H1 (cell line): ENCODE measurements around the gene TENT4B. TPM values are rescaled to one million over a fixed set of nuclear protein-coding genes. Genes with fewer than 3 reads are reported as not detected.

Experiments
- CTCF ChIA-PET: fragments of 300-600 bp; sonication (Branson Sonifier 250); formaldehyde crosslinking; loops from one replicate; lab custom pipeline; 2021; ENCODE audit not compliant: partially characterized antibody; lab: Charles Lee
- POLR2A ChIA-PET: fragments of 300-600 bp; sonication (Branson Sonifier 250); formaldehyde crosslinking; loops from one replicate; lab custom pipeline; 2021; ENCODE audit warnings: inconsistent platforms; ENCODE audit not compliant: partially characterized antibody; lab: Charles Lee
- DNase-seq, 2 experiments: peaks; one replicate each; pipeline versions ENCODE4 v3.0.0 to v3.0.0-alpha.2; 2010 to 2022; ENCODE audit warnings: low spot score in 2 of 2, low read depth in 1 of 2, mixed read lengths in 1 of 2
- FAIRE-seq: peaks from 2 replicates; lab custom pipeline; 2011; peaks lifted over from hg19 to GRCh38; lab: Jason Lieb, UNC
- H2AFZ ChIP-seq: 2 replicates; pipeline ENCODE4 v1.8.1; 2012; ENCODE audit warnings: low read length, inconsistent platforms
- H2AK5ac ChIP-seq: 2 replicates; pipeline ENCODE4 v1.6.1; 2013; ENCODE audit warnings: low read depth, low read length
- H2BK120ac ChIP-seq: replicated peaks from 2 replicates; pipeline ENCODE3; 2013; ENCODE audit warnings: low read depth, low read length, inconsistent platforms
- H2BK12ac ChIP-seq: 2 replicates; pipeline ENCODE4 v1.6.1; 2013; ENCODE audit warnings: low read depth, low read length
- H2BK15ac ChIP-seq: 2 replicates; pipeline ENCODE4 v1.6.1; 2013; ENCODE audit warnings: low read length
- H2BK20ac ChIP-seq: 2 replicates; pipeline ENCODE4 v1.6.1; 2013; ENCODE audit warnings: low read length
- H2BK5ac ChIP-seq: 2 replicates; pipeline ENCODE4 v1.6.1; 2013; ENCODE audit warnings: low read depth, low read length
- H3K14ac ChIP-seq: 2 replicates; pipeline ENCODE4 v1.6.1; 2013; ENCODE audit warnings: inconsistent platforms; ENCODE audit not compliant: insufficient read length
- H3K18ac ChIP-seq: 2 replicates; pipeline ENCODE4 v1.6.1; 2013; ENCODE audit warnings: low read length; ENCODE audit errors: extremely low read depth
- H3K23ac ChIP-seq: 2 replicates; pipeline ENCODE4 v1.6.1; 2013; ENCODE audit warnings: inconsistent platforms; ENCODE audit not compliant: insufficient read length
- H3K23me2 ChIP-seq: 2 replicates; pipeline ENCODE4 v1.6.1; 2013; ENCODE audit warnings: low read depth, low read length
- H3K27ac ChIP-seq: 2 replicates; pipeline ENCODE4 v1.6.1; 2011; ENCODE audit warnings: low read depth, low read length, inconsistent platforms
- H3K27me3 ChIP-seq, 4 experiments: replicated peaks in 1 of 4; 1 replicate in 1 of 4; 2 replicates in 3 of 4; pipeline versions ENCODE4 v1.6.1 to v1.8.1; 2011 to 2013; ENCODE audit warnings: low read length in 3 of 4, mild to moderate bottlenecking in 3 of 4, inconsistent platforms in 2 of 4, mixed read lengths in 2 of 4, moderate library complexity in 1 of 4; ENCODE audit not compliant: control insufficient read depth in 3 of 4, insufficient read depth in 3 of 4; ENCODE audit errors: extremely low read depth in 1 of 4
- H3K36me3 ChIP-seq, 4 experiments: 2 replicates each; pipeline versions ENCODE4 v1.6.1 to v1.8.1; 2011 to 2013; ENCODE audit warnings: mild to moderate bottlenecking in 4 of 4, low read length in 3 of 4, moderate library complexity in 2 of 4, control low read depth in 1 of 4, inconsistent platforms in 1 of 4; ENCODE audit not compliant: insufficient read depth in 4 of 4, control insufficient read depth in 2 of 4
- H3K4ac ChIP-seq: replicated peaks from 2 replicates; pipeline ENCODE3; 2013; ENCODE audit warnings: low read length, low read depth, mixed read lengths, inconsistent platforms; ENCODE audit not compliant: insufficient read length
- H3K4me1 ChIP-seq, 4 experiments: replicated peaks in 1 of 4; 1 replicate in 1 of 4; 2 replicates in 3 of 4; pipeline versions ENCODE4 v1.6.1 to v1.8.1; 2011 to 2013; ENCODE audit warnings: low read length in 3 of 4, inconsistent platforms in 2 of 4, mixed read lengths in 1 of 4; ENCODE audit not compliant: insufficient read depth in 4 of 4, control insufficient read depth in 3 of 4
- H3K4me2 ChIP-seq, 2 experiments: 2 replicates each; pipeline versions ENCODE4 v1.6.1 to v1.8.1; 2011 to 2013; ENCODE audit warnings: low read depth in 2 of 2, low read length in 2 of 2, control low read depth in 1 of 2, inconsistent platforms in 1 of 2, mild to moderate bottlenecking in 1 of 2; ENCODE audit not compliant: insufficient read depth in 1 of 2
- H3K4me3 ChIP-seq, 4 experiments: fragments of 200-600, 300-600 bp in 1 of 4; sonication (generic), shearing (Covaris generic), sonication (Bioruptor Twin) in 1 of 4; 2 replicates each; pipeline versions ENCODE4 v1.5.1 to v1.8.1; 2011 to 2016; ENCODE audit warnings: low read length in 4 of 4, low read depth in 3 of 4, control low read depth in 2 of 4, inconsistent platforms in 2 of 4, mild to moderate bottlenecking in 2 of 4, mixed read lengths in 1 of 4, moderate library complexity in 1 of 4; ENCODE audit not compliant: insufficient read depth in 2 of 4; ENCODE audit errors: extremely low read depth in 1 of 4
- H3K56ac ChIP-seq: replicated peaks from 2 replicates; pipeline ENCODE3; 2013; ENCODE audit warnings: low read depth, mild to moderate bottlenecking, mixed read lengths, low read length, inconsistent platforms; ENCODE audit not compliant: insufficient read length
- H3K79me1 ChIP-seq: 2 replicates; pipeline ENCODE4 v1.6.1; 2013; ENCODE audit warnings: low read depth, low read length, control low read depth
- H3K79me2 ChIP-seq, 2 experiments: 2 replicates each; pipeline versions ENCODE4 v1.6.1 to v1.8.1; 2012 to 2013; ENCODE audit warnings: low read length in 2 of 2, mild to moderate bottlenecking in 2 of 2, inconsistent platforms in 1 of 2; ENCODE audit not compliant: insufficient read depth in 2 of 2, control insufficient read depth in 1 of 2
- H3K9ac ChIP-seq, 4 experiments: replicated peaks in 1 of 4; 1 replicate in 1 of 4; 2 replicates in 3 of 4; pipeline versions ENCODE4 v1.6.1 to v1.8.1; 2011 to 2013; ENCODE audit warnings: low read depth in 3 of 4, low read length in 3 of 4, control low read depth in 2 of 4, mild to moderate bottlenecking in 2 of 4, moderate library complexity in 2 of 4, inconsistent platforms in 1 of 4; ENCODE audit errors: extremely low read depth in 1 of 4
- H3K9me3 ChIP-seq, 2 experiments: 2 replicates each; pipeline versions ENCODE4 v1.6.1 to v1.8.1; 2012 to 2013; ENCODE audit warnings: mild to moderate bottlenecking in 2 of 2, moderate library complexity in 2 of 2, control low read depth in 1 of 2, inconsistent platforms in 1 of 2, low read depth in 1 of 2, low read length in 1 of 2, mixed read lengths in 1 of 2; ENCODE audit not compliant: insufficient read depth in 2 of 2
- H4K20me1 ChIP-seq, 2 experiments: replicated peaks in 1 of 2; 2 replicates each; pipeline versions ENCODE3 to v1.8.1; 2011 to 2013; ENCODE audit warnings: inconsistent platforms in 2 of 2, low read length in 2 of 2, mild to moderate bottlenecking in 1 of 2; ENCODE audit not compliant: insufficient read depth in 2 of 2, control insufficient read depth in 1 of 2
- H4K5ac ChIP-seq: 2 replicates; pipeline ENCODE4 v1.6.1; 2013; ENCODE audit warnings: low read length, low read depth, mixed read lengths, inconsistent platforms; ENCODE audit not compliant: insufficient read length
- H4K8ac ChIP-seq: 2 replicates; pipeline ENCODE4 v1.8.0; 2013; ENCODE audit warnings: mild to moderate bottlenecking, moderate library complexity, low read length, inconsistent platforms; ENCODE audit not compliant: insufficient read depth; ENCODE audit errors: extremely low read depth
- H4K91ac ChIP-seq: replicated peaks from 2 replicates; pipeline ENCODE3; 2013; ENCODE audit warnings: low read length, mixed read lengths, inconsistent platforms; ENCODE audit not compliant: insufficient read length
- HDAC6 ChIP-seq: IDR thresholded peaks from one replicate; pipeline ENCODE4 v1.7.1; 2012; ENCODE audit warnings: low read depth, mild to moderate bottlenecking, inconsistent platforms, low read length, moderate library complexity
- RAD21 ChIP-seq, 2 experiments: IDR thresholded peaks in 1 of 2; conservative IDR thresholded peaks in 1 of 2; 2 replicates each; pipeline ENCODE4 v1.6.1; 2011; ENCODE audit warnings: low read depth in 2 of 2, low read length in 2 of 2, improper control_type of control experiment in 1 of 2, inconsistent platforms in 1 of 2, mild to moderate bottlenecking in 1 of 2, moderate library complexity in 1 of 2
- WGBS, 2 experiments: shearing (Covaris generic) in 1 of 2; methylation state at CpG; one replicate each; pipeline versions ENCODE4 v1.1.6 to v1.1.7; 2013 to 2015; ENCODE audit warnings: low lambda C conversion rate in 2 of 2, mixed read lengths in 2 of 2, inconsistent platforms in 1 of 2, low coverage in 1 of 2, missing lambda C conversion rate in 1 of 2; ENCODE audit not compliant: insufficient replicate concordance in 2 of 2, insufficient coverage in 1 of 2, insufficient read length in 1 of 2; ENCODE audit errors: extremely low coverage in 1 of 2, missing lambda C conversion rate in 1 of 2; 5-methylcytosine and 5-hydroxymethylcytosine counted together
- polyA plus RNA-seq, 7 experiments: library from polyadenylated mRNA; depleted of rRNA in 3 of 7; stranded (reverse) in 5 of 7; unstranded in 2 of 7; fragments of >200 nt in 5 of 7; fragments of 200-250 nt in 2 of 7; gene quantifications; 1 replicate in 5 of 7; 2 replicates in 1 of 7; 4 replicates in 1 of 7; pipeline versions ENCODE4 v1.2.1 to v1.2.3, GENCODE V29; 2011 to 2013; ENCODE audit warnings: missing spikeins in 2 of 7, mixed read lengths in 2 of 7
- total RNA-seq: library from RNA; stranded (reverse); fragmentation: NEBNext Ultra II Directional; extraction: Animal tissue kit (Norgen Biotek cat#: 25700); gene quantifications from 2 replicates; pipeline ENCODE4 v1.2.1, GENCODE V29; 2021
- TF ChIP-seq, protein P1 (sequence below), 3 experiments: IDR thresholded peaks; 1 replicate in 2 of 3; 2 replicates in 1 of 3; pipeline versions ENCODE4 v1.5.1 to v1.6.1; 2011; ENCODE audit warnings: low read length in 3 of 3, mild to moderate bottlenecking in 3 of 3, inconsistent platforms in 2 of 3, low read depth in 1 of 3, moderate library complexity in 1 of 3; ENCODE audit not compliant: insufficient read depth in 1 of 3; ENCODE audit errors: control extremely low read depth in 1 of 3
- TF ChIP-seq, protein P2 (sequence below): IDR thresholded peaks from 2 replicates; pipeline ENCODE4 v1.6.1; 2012; ENCODE audit warnings: inconsistent platforms

Gene TENT4B
- total and polyA plus RNA-seq, 2 of the 8 experiments (the other 6 are each of a cell fraction or from before 2014, with no cell fraction given) = 4.2 to 15.7 TPM

GRCh38 chr16:50247906-50248608, 95.0 kb downstream of the TENT4B start:
- H3K36me3 ChIP-seq = no peaks in the 10 kb centered on the region
- no peaks in the 10 kb centered on the region for H3K79me2 ChIP-seq
- H3K4me1 ChIP-seq = peaks cover 0 to 22% (median 6%) of the 10 kb centered on the region in 4 experiments; a peak in 5 of 7 replicates
- H2AK5ac ChIP-seq = no peak overlapping the region
- H2BK5ac ChIP-seq = no peak overlapping the region
- no peak overlapping the region for H3K23ac ChIP-seq
- H4K5ac ChIP-seq = no peak overlapping the region
- H3K4me3 ChIP-seq = no peak overlapping the region
- ChIA-PET POLR2A (interaction anchor here (1.5 kb wide), 1 partner anchor 66 kb away, joined by 4 read pairs; no protein-coding TSS in a partner anchor), CTCF (interaction anchor here (0.6 to 2.4 kb wide), 5 partner anchors 27 to 558 kb away, joined by 3 to 7 read pairs (median 3); no protein-coding TSS in a partner anchor)
- DNase-seq = no peak
- TF ChIP-seq RAD21 (IDR thresholded peaks at IDR 0.05 in 1 of 2, conservative IDR thresholded peaks at IDR 0.05 in 1 of 2; ENCODE audit: low read depth in 2 of 2, low read length in 2 of 2) (peak in 1 of 2 experiments; percentile 15; a peak in 1 of 4 replicates), HDAC6 (no peak)
- TF ChIP-seq, protein P1, sequence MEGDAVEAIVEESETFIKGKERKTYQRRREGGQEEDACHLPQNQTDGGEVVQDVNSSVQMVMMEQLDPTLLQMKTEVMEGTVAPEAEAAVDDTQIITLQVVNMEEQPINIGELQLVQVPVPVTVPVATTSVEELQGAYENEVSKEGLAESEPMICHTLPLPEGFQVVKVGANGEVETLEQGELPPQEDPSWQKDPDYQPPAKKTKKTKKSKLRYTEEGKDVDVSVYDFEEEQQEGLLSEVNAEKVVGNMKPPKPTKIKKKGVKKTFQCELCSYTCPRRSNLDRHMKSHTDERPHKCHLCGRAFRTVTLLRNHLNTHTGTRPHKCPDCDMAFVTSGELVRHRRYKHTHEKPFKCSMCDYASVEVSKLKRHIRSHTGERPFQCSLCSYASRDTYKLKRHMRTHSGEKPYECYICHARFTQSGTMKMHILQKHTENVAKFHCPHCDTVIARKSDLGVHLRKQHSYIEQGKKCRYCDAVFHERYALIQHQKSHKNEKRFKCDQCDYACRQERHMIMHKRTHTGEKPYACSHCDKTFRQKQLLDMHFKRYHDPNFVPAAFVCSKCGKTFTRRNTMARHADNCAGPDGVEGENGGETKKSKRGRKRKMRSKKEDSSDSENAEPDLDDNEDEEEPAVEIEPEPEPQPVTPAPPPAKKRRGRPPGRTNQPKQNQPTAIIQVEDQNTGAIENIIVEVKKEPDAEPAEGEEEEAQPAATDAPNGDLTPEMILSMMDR (IDR thresholded peaks at IDR 0.05; ENCODE audit: control extremely low read depth in 1 of 3, insufficient read depth in 1 of 3, low read depth in 1 of 3, low read length in 3 of 3) = peak in 2 of 3 experiments; percentile 26 to 37; a peak in 2 of 4 replicates
- TF ChIP-seq, protein P2, sequence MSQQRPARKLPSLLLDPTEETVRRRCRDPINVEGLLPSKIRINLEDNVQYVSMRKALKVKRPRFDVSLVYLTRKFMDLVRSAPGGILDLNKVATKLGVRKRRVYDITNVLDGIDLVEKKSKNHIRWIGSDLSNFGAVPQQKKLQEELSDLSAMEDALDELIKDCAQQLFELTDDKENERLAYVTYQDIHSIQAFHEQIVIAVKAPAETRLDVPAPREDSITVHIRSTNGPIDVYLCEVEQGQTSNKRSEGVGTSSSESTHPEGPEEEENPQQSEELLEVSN = no peak
- no peak overlapping the region for H4K91ac ChIP-seq
- FAIRE-seq = no peak
- no peaks in the 10 kb centered on the region for H3K79me1 ChIP-seq
- no peak overlapping the region for H4K8ac ChIP-seq
- no peak overlapping the region for H3K27ac ChIP-seq
- H4K20me1 ChIP-seq = no peaks in the 10 kb centered on the region
- H2BK15ac ChIP-seq = no peak overlapping the region
- no peak overlapping the region for H3K4ac ChIP-seq
- H2AFZ ChIP-seq = no peak overlapping the region
- H3K23me2 ChIP-seq = peaks cover 5% of the 10 kb centered on the region; the same call in 1 of the 2 replicates
- no peaks in the 10 kb centered on the region for H3K9me3 ChIP-seq
- no peak overlapping the region for H2BK12ac ChIP-seq
- no peak overlapping the region for H3K18ac ChIP-seq
- H3K27me3 ChIP-seq = peaks cover 0 to 24% (median 14%) of the 10 kb centered on the region in 4 experiments; a peak in 6 of 7 replicates
- H3K9ac ChIP-seq = no peak overlapping the region
- no peak overlapping the region for H2BK120ac ChIP-seq
- H2BK20ac ChIP-seq = no peak overlapping the region
- H3K4me2 ChIP-seq = no peak overlapping the region
- H3K56ac ChIP-seq = no peak overlapping the region
- H3K14ac ChIP-seq = no peak overlapping the region
- 67% methylated on average over 13 of the region's 13 CpGs; no CpG with 5 or more reads in 1 of the 2 experiments for WGBS, 2 experiments
